Epidermal melanocyte (primary cell): ENCODE data around the gene BMP2.

ENCODE experiments used
- DNase-seq: peaks from one replicate; pipeline ENCODE4 v3.0.0; 2011; ENCODE audit warnings: low spot score; ENCODE audit not compliant: insufficient read length

The BMP2 gene

GRCh38 chr20:6767536-6768227 lies at the start of gene BMP2:
BMP2 (plus strand) TSS chr20:6767686; CDS start chr20:6770127, 2,441 bp downstream.
- no peak for DNase-seq

GRCh38 chr20:6718662-6719368 lies 48.7 kb upstream of the BMP2 start:
- no peak for DNase-seq

GRCh38 chr20:6719369-6719721 lies 48.1 kb upstream of the BMP2 start:
- no peak for DNase-seq

- DNase-seq: no peak
Observed at GRCh38 chr20:6726761-6727160, 40.7 kb upstream of the BMP2 start.

DNA sequence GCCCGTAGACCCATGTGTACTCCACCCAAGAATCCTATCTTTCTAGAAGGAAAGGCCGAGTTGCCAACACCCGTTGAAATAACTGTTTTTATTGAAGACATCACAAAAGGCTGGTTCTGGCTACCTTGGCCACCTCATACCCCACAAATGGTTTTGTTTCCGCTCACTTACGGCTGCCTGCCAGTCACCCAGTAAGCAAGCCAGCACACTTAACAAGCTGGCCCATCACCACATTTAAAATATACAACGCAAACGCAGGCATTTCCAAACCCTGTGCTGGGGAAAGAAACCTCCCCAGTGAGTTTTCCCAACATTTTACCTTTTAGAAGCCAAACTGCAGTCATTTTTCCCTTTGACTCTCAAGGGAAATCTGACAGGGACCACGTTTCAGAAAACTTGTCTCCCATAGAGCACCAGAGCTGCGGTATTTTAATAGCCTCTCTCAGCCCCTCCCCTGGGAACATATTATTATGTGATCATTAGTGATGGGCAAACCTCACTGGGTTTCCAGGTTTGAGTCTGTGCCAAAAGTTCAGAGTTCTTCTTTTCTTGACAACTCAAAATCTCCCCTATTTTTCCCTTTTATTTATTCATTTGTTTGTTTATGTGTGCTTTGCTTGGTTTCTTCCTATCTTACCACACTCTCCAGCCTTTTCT lies 36.7 kb upstream of the BMP2 start:
- DNase-seq: no peak

DNA sequence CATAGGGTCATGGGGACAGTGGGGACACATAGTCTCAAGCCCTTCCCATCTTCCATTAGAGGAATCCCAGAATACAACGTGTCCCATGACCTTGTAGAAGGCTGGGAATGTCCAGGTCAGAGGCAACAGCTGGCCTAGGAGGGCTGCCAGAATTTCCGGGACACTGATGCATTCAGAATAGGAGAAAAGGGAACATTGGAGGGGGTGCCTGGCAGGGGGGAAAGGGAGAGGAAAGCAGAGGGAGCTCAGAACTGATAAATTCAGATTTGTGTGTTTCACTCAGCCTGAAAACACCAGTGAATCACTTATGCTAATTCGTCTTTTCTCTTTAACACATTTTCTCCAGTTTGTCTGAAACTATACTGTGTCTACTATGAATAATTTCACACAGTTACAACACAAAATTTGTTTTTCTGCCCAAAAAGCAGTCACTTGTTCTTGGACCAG lies 35.5 kb upstream of the BMP2 start:
- DNase-seq: no peak

GRCh38 chr20:6732851-6733250 lies 34.6 kb upstream of the BMP2 start:
- no peak for DNase-seq

DNA sequence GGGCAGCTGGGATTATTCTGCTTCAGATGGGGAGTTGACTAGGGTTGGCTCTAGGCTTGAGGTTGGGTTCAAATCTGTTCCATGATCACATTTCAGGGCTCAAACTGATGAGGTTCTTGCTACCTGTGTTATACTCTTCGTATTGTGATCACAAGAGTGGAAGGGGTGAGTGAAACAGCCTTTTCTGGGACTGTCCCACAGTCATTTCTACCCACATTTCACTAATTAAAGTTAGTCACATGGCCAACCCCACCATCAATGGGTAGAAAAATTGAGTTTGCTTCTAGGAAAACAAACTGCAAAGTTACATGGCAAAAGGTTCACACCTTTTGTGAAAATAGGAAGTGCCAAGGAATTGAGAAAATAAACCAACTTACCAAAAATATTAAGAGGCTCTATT lies 33.5 kb upstream of the BMP2 start:
- DNase-seq: no peak

GRCh38 chr20:6735942-6736845 lies 31.3 kb upstream of the BMP2 start:
- DNase-seq: no peak

DNA sequence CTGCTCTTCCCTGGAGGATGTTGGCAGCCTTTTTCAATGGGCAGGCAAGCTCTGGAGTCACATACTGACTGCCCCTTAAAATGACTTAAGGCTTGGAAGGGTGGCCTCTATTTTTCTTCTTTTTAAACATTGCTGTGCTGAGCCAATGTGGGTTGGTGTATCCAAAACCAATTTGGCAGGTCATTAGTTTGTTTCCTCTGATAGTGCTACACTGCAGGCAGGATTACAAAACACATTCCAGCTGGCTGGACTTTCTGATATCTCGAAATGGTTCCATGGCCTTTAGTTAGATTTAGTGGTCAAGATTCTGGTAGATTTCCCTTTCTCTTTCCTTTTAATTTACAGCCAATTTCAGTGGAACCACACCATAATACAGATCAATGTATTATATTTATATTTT lies 28.1 kb upstream of the BMP2 start:
- no peak for DNase-seq

DNA sequence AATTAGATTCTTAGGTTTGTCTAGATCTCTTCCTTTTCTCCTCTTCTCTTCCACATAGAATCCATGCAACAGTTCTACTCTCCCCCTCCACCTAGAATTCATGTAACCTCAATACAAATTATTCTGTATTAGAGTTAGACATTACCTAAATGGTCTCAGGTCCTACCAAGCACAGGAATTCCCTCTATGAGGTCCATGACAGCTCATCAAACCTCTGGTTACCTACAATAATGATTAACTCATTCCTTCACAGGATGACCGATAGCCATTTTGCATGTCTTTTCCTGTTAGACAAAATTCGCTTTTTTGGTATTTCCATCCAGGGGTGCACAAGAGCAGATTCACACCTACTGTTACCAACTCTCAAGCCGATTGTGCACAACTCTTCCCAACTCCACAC lies 27.4 kb upstream of the BMP2 start:
- DNase-seq: no peak

DNA sequence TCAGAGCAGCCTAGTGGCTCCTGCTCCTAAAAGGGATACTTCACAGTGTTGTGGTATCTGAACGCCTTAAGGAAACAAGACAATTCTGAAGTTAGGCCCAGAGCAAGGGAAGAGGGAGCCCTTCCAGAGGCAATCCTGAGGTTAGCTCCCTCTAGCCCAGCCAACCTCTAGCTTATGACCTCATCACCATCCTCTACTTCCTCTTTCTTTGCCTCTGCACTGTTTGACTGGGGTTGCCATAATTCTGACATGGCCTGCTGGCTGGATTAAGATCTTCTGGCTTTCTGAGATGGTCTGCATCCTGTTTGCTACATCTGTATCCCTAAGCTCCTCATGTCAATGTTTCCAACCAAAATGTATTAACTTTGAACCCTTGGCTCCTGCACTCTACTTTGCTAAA lies 23.3 kb upstream of the BMP2 start:
- DNase-seq: no peak

DNA sequence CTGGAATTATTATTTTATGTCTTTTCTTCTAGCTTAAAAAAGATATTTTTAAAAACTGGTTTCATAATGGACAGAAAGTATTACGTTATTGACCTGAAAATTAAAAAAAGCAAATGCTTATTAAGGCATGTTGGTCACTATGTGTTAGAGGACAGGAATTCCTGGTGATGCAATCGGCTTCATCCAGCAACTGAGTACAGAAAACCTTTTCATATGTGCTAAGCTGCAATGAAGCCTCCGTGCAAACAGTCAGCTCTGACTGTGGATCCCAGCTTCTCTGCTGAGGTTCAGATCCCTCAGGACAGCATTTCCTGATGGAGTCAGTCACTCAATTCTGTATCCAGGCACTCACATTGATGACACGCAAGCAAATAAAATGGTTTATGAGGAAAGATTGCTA lies 22.7 kb upstream of the BMP2 start:
- DNase-seq: no peak

DNA sequence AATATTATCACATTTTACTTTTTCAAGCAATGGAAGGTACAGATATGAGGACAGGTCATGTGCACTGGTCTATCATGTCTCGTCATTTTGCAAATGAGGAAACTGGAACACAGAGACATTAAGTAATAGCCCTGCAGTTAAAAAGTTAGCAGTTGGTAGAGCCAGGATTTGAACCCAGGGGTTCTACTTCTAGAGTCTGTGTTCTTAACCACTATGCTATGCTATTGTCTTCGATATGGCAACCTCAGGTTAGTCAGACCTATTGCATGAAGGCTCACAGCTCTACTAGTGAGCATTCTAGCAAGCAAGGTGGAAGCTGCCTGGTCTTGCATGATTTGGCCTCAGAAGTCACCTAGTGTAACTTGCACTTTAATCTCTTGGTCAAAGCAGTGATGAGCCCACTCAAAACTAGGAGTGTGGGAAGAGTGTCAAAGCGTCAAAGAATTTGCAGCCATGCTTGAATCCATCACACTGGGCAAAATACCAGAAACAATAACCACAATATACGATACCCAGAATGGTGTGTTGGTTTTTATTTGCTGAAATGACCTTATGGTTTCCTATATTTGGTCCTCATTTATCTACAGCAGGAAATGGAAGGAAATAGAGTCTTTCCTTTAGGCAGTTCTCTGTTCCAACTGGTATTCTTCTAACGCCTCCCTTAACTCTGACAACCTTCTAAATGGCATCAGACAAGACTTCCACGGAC lies 20.4 kb upstream of the BMP2 start:
- no peak for DNase-seq

DNA sequence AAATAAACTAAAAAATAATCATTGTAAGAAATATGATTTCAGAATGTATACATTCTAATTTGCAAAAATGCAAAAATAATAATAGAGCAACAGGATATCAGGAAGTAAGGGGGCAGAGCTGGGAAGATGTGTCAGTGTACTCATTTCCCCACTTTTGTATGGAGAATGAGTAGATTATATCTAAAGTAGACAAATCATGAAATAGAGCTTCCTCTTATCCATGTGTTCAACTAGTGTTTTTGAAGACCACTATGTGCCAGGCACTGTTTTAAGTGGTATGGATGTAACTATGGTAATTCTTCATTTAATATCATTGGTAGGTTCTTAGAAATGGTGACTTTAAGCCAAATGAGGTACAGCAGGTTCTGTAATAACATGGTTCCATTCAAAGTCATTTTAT lies 17.0 kb upstream of the BMP2 start:
- DNase-seq: no peak

DNA sequence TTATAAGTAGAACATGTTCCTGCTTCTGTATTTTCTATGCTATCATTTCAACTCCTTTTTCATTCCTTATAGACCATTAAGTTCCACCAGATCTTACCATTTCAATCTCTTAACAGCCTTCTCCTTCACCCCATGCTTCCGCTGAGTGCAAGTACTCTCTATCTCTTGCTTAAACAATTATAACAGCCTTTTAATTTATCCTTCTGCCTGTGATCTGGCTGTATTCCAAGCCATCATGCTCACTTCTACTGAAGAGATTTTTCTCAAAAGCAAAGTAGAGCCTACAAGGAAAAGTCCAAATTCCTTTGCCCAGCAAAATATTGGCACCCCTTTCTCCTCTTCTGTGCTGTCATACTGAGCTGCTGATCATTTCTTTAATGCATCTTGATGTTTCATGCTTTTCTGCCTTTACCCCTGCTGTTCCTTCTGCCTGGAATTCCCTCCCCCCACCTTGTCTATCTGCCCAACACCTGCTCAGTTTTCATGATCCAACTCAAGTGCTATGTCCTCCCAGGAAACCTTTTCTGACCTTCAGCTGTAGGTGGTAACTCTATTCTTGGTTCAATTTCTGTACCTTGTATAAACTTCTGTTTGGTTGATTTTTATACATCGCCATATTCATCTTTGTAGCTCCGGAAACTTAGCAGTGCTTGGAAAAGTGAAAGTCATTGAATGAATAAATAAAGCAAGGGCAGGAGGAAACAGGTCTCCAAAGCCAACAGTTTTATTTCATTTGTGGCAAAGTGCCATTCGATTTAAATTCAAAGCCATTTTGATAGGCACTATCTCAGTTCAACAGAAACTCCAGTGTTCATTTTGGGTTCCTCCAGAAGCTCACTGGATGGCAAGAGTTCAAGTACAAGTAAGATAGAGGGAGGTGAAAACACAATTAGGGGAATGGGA lies 10.5 kb upstream of the BMP2 start:
- no peak for DNase-seq

DNA sequence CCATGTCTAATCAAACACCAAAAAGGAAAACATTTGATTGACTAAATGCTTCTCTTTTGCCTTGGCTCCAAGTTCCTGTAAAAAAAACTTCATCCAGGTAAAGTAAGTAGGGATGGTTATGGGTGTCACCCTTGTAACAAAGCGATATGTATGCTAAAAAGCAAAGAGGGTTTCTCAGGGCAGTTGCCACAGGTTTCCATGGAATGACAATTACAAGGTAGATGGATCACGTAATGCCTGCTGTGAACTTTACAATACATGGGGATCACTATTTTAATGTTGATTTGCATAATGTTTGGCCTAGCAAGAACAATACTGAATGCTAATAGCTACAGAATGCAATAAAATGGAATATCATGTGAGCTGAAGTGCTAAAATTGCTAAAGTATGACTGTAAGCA lies 2.9 kb upstream of the BMP2 start:
- no peak for DNase-seq

GRCh38 chr20:6765469-6766058 lies 1.9 kb upstream of the BMP2 start:
- no peak for DNase-seq

DNA sequence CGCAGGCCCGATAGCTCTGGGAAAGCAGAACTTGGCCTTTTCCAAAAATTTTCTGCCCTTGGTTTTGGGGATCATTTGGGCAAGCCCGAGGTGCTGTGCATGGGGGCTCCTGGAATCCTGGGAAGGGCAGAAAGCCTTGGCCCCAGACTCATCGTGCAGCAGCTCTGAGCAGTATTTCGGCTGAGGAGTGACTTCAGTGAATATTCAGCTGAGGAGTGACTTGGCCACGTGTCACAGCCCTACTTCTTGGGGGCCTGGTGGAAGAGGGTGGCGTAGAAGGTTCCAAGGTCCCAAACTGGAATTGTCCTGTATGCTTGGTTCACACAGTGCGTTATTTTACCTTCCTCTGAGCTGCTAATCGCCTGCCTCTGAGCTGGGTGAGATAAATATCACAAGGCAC lies 1.1 kb upstream of the BMP2 start:
- DNase-seq: no peak

DNA sequence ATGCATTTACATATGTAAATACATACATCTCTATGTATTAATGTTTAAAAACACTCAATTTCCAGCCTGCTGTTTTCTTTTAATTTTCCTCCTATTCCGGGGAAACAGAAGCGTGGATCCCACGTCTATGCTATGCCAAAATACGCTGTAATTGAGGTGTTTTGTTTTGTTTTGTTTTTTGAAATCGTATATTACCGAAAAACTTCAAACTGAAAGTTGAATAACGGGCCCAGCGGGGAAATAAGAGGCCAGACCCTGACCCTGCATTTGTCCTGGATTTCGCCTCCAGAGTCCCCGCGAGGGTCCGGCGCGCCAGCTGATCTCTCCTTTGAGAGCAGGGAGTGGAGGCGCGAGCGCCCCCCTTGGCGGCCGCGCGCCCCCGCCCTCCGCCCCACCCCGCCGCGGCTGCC lies 355 bp upstream of the BMP2 start:
- DNase-seq: no peak
